Stimulated activated CD4-positive, alpha-beta T cell treated with anti-CD3 and anti-CD28 coated beads, Interleukin-4, amount 100 ng/mL, for 48 hours (primary cell): ENCODE data around the gene AOPEP.

Source experiments
- DNase-seq, 2 donors: peaks; one replicate each; pipeline ENCODE4 v3.0.0-alpha.2; 2020; ENCODE audit warnings: low read depth in 2 of 2

The AOPEP gene

DNA sequence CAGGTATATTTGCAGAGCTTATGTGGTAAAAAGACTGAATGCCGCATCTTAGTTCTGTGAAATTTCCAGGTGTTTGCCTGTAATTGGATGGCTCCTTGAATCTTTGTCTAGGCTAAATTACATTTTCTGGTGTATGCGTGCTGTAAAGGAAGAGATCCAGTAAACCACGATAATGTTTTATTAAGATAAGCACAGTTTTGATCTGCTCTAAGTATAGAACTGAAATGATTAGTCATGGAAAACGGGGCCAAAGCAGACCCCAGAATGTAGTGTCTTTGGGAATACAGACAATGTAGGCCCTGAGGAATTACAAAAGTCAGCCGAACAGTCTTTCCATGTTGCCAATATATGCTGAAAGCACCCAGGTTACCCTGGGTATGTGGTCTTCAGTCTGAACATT, 333.7 kb downstream of the AOPEP start:
- DNase-seq: no peak

DNA sequence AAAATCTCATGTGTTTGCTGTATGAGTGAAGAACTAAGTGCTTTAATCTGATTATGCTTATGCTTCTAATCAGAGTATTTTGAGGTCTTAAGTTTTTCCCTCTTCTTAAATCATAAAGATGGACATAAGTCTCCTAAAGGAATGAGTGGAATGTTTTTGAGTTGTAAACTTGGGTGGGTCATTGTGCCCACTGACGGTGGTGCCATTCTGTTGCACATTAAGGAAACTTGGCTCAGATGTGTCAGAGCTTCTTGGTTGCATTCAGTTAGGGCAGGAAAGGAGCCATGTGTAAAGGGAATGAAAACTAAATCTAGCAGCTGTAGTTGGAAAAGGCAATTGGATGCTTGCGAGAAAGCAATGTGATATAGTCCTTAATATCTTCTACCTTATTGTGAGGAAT, 334.4 kb downstream of the AOPEP start:
- no peak for DNase-seq

DNA sequence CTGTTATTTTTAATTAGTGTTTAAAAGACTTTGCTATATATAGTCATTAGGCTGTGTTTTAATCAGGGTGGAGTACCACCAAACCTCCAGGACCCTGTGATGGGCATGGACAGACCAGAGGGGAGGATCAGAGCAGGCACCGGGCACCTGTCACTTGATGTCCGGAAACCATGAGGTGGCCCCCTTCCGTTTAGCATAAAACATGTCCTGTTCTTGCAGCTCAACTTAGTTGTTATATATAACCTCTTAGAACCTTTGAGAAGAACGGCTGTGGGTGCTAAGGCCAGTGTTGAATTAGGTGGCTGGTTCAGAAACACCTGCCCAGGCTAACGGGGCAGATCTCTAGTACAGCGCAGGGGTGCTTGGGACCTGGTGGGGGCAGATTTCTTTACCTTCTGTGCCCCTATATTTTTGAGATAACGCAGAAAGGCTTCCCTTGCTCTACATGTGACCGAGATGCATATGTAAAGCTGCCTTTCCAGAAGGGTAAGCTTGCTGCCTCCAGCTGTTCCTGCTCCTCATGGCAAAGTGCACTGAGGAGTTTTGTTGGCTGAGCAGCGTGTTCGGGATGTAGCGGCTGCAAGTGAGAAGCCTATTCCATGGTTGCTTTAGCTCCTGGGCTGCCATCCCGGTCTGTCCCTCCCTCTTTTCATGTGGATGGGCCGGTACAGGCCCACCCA, 335.6 kb downstream of the AOPEP start:
- no peak for DNase-seq

DNA sequence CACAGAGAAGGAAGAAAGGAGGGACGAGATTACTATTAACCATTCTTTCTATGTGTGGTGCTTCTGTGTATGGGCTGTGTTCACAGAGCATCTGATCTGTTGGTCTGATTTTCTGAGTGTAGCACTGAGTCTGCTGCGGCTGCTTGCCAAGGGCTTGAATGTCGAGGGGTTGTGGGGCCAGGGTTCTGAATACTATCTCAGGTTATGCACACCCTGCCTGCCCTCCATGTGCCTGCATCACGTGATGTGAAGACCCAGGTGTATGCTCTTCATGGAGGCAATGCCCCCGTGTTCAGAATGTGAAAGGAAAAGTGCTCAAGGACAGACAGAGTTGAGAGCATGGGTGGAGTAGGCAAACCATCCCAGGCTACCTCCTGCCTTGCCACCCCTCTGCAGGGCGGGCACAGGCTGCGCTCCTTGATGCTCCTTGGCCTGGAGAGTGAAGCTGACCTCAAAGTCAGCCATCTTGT, 336.1 kb downstream of the AOPEP start:
- no peak for DNase-seq

DNA sequence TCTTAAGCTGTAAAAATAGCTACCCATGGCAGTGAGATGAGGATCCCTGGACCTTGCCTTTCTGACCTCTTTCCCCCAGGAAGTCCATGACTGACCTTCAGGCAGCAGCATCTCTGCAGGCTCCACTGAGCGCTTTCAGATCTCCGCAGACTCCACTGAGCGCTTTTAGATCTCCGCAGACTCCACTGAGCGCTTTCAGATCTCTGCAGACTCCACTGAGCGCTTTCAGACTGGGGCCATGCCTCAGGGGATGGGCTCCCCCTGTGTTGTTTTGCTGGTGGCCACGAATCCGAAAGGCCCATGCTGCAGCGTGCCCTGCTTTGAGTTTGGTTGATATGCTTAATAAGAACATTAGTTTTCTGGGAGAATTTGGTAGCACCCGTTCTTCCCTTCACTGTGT, 336.8 kb downstream of the AOPEP start:
- no peak for DNase-seq

DNA sequence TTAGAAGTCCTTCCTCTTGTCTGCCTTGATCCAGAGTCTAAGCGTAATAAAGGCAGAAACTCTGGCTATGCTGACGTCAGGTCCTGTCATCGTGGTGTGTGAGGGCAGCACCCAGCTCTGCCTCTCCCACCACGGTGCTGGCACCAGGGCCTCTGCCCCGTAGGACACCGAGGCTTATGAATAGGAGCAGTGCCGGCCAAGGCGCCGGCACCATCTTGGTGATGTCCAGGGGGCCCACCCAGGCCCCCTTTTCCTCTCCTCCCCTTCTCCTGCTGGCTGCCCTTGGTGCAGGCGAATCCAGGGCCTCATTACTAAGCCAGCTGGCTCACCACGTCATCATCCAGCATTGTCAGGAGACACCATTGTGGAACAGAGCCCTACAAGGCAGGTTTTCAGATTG, 338.7 kb downstream of the AOPEP start:
- no peak for DNase-seq

DNA sequence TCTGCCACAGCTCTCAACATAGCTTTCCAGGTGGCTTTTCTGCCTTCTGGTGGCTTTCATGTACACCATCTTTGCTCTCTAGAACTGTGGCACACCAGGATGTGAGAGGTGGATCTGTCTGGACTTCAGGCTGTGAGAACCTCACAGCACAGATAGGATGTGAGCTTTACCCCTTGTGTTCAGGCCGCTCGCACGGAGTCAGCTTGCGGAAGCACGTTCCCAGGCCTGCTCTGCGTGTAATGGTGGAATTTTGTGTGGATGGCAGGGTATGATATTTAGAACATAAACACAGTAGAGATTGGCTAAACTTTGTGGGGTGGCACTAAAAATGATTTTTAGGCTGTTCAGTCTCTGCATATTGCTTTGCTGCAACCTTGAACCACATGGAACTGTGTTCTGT, 340.6 kb downstream of the AOPEP start:
- no peak for DNase-seq

DNA sequence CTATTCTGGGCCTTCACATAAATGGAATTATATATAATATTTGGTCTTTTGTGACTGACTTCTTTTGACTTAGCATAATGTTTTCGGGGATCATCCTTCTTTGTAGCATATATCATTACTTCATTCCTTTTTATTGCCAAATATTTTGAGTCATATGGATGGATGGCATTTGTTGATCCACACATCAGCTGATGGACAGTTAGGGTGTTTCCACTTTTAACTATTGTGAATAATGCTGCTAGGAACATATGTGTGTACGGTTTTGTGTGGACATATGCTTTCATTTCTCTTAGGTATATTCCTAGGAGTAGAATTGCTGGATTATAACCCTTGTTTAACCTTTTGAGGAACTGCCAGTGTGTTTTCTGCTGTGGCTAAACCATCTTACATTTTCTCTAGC, 341.4 kb downstream of the AOPEP start:
- DNase-seq: no peak

DNA sequence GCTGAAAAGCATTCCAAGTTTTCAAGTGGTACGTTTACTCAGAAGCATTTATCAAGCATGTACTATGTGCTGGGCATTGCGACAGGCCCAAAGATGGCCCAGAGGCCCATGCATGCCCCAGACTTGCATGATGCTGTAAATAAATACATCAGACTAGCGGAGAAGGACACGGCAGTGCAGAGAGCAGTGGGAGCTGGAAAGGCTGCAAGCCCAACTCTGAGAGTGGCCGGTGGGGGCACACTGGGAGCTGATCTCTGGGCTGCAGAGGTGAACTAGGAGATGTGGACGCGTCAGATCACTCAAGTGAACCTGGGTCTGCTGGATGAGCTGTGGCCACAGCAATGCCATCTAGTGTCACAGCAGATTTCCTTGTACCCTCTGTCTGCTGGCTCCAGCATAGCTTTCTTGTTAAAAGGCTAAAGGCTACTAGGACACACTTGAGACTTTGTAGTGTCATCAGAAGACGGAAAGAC, 344.1 kb downstream of the AOPEP start:
- DNase-seq: no peak

DNA sequence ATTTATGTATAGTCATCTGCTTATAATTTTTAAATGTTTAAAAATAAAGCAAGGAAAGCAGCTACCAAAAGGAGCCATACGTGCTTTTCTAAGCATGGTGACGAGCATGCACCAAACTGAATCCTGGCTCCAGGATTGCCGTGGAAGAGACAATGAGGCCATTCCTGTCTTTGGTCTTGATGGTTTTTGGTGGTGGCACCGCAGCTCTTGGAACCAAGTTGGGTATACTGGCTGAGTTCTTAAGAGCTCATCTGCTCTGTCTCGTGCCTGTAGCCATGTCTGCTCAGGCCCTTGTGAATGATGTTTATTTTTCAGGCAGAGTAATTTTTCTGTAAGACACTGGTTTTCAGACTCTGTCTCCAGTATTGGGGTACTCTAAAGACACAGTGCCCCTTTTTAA, 345.0 kb downstream of the AOPEP start:
- no peak for DNase-seq

DNA sequence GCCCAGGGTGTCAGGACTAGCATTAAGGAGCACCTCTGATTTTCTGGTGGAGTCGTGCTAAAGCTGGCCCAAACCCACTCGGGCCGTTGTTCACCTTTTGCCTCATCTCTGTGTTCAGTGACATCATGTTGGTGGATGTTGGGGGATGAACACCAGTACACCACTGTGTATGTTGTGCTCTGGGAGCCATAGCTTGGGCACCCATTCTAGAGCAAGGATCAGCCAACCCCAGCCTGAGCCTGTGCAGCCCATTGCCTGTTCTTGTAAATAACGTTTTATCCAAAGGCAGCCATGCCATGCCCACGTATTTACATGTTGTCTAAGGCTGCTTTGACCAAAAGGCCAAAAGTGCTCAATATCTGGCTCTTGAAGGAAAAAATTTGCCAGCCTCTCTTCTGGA, 345.4 kb downstream of the AOPEP start:
- DNase-seq: no peak

DNA sequence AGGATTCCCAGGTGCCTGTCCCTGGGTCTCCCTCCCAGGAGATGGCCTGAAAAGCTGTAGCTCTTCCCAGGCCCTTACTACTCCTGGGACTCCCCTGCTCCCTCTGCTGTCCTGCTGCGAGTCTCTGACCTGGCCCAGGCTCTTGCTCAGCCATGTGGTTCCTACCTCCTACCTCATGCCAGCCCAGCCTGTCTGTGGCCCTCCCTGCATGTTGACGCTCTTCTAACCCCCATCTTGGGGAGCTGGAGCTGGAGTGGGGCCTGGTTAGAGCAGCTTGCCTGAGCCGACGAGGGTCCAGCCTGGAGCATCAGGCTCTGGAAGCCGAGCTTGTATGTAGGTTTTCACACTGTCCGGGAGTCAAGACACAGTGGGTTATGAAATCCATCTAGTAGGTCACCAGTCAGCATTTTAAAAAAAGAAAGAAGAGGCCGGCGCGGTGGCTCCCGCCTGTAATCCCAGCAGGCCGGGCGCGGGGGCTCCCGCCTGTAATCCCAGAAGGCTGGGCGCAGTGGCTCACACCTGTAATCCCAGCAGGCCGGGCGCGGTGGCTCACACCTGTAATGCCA, 346.6 kb downstream of the AOPEP start:
- DNase-seq: no peak

DNA sequence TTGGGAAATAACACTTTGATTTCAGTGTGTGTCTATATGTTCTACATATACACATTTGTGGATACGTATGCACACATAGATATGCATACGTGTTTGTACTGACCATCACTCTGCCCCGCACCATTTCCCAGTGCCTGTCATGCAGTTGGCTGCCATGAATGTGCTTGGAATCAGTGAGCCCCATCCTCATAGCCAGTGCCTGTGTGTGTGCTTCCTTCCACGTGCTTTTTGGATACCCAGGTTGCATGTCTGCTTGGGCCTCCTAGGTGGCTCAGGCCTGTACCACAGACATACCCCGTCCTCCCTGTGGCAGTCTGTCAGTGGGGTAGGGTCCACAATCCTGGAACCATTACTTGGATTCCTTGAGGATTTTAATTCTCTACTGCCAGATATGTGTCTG, 347.4 kb downstream of the AOPEP start:
- DNase-seq: no peak

DNA sequence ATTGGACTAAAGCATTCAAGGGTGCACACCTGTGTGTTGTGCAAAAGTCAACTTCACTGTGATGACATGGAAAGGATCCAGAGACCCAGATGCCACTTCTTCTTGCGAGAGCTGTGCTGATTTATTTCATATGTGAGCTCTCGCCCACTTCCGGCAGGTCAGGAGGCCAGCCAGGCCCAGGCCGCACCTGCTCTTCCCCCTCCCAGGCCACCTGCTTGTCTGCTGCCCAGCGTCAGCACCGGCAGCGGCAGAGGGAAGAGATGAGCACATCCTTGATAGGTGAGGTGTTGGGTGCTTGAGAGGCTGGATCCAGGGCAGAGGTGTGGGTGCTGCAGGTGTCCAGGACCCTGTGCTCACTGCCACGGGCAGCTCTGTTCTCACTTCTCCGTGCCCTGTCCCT, 348.1 kb downstream of the AOPEP start:
- no peak for DNase-seq

DNA sequence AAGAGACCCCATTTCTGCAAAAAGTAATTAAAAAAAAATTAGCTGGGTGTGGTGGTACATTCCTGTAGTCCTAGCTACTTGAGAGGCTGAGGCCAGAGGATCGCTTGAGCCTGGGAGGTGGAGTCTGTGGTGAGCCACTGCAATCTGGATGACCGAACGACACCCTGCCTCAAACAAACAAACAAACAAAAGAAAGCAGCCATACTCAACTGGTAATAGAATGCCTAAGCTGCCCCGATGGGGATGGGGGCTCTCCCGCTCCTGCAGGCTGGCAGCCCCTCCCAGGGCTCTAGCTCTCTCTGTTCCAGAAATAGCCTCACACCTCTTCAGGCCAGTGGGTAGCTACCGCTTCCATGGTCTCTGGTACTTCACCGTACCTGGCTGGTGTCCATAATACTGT, 349.2 kb downstream of the AOPEP start:
- DNase-seq: no peak

DNA sequence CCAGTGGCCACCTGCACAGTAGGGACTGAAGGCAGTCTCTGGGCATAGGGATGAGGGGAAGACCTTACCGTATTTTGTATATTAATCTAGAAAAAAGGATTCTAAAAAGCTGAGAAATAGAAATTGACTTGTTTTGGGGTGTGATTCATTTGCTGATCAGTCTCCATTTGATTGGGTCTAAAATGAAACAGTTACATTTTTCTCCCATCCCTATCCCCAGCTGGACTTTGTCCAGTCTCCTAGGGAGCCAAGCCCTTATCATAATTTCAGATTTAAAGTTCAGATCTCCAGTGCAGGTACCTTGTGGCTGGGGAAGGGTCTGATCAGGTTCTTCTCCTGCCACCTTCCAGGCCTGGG, 350.2 kb downstream of the AOPEP start:
- no peak for DNase-seq

DNA sequence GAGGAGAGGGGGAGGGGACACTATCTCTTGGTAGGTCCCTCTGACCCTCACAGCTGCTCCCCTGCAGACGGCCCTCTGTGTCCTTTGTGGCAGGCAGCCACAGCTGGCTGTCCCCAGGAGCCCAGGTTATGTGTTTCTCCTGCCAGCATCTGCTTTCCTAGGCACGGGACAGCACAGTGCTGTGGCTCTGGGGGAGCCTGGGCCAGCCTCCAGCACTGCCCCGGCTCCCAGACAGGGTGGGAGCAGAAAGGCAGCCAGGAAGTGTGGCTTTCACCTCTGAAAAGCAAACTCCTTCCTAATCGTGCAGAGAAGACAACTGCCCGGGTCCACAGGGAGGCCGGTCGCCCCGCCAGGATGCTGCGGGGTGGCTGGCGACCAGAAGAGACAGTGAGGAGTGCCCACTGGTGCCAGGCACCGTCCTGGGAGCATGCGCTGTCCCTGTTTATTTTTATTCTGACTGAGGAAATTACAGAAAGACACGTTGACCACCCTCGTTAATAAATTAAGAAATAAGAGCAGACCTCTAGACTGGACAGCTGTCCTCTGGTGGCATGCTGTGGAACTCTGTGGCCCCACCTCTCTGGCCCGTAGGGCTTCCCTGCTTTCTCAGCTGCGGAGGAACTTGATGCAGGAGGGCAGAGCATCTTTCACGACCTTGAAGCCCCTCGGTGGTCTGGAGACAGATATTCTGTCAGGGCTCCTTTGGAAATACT, 350.7 kb downstream of the AOPEP start:
- DNase-seq: no peak

DNA sequence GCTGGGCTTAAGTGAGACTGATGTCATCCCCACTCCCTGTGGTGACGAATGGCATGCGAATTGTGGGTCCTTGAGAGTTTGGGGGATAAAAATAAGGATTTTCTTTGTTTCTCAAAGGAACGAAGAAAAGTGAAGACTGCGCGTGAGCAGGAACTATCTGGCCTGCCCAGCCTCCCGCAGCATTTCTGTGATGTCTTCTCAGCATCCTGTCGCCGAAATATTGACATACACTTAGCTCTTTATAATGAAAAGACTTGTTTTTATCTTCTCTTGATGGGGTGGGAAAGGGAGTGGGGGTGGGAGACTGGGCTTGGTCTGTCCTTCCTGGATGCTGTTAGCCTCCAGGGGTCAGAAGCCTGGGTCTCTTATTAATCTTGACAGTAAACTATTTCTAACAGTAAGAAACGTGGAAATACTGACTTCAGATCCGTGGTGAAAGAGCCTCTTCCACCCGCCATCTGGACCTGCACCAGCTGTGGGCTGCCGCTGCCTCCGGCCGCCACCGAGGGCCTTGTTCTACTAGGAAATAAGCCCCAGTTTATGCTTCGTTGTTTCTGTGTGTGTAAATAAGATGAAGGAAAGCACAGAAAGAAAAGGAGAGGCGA, 351.4 kb downstream of the AOPEP start:
- DNase-seq: no peak

DNA sequence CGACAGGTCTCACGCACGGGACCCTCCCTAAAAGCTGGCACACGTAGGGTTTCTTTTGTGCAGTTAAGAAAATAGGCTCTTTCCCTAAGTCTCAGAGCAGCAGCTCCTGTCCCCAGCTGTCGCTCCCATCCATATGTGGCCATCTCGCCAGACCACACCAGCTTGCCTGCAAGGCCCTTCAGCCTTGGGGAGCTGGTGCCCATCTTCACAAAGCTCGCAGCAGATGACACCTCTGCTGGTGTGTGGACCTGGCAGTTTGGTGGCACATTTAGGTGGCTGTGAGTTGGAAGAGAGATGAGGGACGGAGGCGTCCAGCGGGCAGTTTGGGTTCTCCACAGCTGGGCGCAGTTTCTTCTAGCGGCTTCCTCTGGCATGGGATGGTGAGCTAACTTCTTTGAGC, 352.0 kb downstream of the AOPEP start:
- no peak for DNase-seq

DNA sequence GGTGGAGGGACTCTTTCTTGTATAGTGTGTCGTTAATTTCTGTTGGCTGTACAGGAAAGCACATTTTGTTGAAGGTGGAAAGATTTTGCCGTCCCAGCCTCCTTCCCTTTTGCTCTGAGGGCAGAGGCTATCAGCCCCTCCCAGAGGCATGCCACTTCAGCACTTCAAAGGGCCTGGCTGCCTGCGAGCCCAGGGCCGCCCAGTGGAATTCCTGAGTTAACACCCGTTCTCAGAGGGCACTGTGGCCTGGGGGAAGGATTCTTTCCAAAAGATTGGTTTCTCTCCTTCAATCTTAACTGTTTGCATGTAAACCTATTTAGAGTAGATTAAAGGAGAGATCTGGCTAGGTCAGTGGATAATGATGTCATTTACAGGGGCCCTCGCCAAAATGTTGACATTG, 352.4 kb downstream of the AOPEP start:
- no peak for DNase-seq

DNA sequence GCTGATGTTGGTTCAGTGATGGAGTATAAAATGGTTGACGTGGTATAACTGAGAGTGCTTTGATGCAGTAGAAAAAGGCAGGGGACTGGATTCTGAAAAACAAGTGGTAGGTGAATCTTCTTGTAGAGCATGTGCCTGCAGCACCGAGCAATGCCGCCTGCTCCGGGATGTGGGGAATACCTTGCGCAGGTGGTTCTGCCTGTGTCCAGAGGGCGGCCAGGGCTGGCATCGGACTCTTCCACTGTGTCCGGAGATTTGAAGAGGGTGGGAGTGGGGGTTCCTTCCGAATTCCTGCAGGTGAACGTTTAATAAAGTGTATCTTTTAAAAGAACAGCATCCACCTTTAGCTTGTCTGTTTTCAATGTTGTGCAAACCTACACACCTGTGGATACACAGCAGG, 353.0 kb downstream of the AOPEP start:
- DNase-seq: no peak

DNA sequence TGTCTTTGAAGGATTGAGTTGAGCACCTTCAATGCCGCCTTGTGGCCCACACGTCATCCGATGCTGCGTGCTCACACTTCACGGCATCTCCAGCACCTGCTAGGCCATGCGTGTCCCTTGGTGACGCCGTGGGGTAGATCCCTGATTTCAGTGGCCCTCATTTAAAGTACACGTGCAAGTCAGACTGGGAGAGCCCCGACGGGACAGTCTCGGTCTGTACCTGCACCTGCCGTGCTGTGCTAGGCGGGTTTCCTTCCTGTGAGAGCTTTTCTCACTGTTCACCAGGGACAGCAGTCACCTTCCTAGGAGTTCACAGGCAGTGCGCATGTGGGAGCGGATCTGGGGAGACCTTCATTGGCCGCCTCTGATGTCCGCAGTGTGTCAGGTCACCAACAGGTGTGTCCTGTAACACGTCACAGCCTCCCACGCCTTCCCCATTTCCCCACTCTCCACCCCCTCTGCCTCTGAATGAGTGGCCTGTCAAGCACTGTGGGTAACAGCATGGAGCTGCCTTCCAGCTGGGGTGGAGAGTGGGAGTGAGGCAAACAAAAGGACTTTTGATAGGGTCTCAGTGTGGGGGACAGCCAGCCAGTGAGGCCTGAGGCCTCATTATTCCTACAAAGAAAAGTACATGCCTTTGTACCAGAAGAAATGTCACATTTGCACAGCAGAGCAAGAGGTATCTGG, 354.6 kb downstream of the AOPEP start:
- no peak for DNase-seq
